Measurements from ENCODE around the gene MRPL49.

MRPL49 gene

DNA sequence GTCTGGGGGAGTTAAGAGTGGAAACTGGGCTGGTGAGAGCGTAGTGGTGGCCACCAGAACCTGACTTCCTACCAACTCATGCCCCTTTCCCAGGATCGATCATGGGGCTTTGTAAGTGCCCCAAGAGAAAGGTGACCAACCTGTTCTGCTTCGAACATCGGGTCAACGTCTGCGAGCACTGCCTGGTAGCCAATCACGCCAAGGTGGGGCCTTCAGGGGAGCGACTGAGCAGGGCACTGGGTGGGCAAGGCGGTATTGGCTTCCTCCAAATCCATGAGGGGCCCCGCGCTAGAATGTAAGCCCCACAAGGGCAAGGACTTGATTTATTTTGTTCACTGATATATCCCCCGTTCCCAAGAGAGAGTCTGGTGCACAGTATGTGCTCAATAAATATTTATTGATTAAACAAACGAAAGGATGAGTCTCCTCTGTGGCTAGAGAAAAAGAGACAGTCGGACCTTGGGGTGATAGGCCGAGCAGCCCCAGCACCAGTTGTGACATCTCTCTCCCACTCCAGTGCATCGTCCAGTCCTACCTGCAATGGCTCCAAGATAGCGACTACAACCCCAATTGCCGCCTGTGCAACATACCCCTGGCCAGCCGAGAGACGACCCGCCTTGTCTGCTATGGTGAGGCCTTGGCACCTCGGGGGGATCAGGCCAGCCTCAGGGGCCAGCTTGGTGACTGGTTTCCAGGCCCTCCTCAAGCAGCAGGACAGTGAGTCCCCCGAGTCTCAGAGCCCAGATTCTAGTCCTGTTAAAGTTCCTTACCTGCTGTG lies 37.3 kb upstream of the MRPL49 start:
- peaks cover 52% of the 10 kb centered on the region for H3K36me3 ChIP-seq (replicated peaks; ENCODE audit: low read depth, low read length)
- H3K79me2 ChIP-seq (ENCODE audit: low read length), result peaks cover 54% of the 10 kb centered on the region
- no peaks in the 10 kb centered on the region for H3K9me3 ChIP-seq (ENCODE audit: insufficient read depth, low read length)

DNA sequence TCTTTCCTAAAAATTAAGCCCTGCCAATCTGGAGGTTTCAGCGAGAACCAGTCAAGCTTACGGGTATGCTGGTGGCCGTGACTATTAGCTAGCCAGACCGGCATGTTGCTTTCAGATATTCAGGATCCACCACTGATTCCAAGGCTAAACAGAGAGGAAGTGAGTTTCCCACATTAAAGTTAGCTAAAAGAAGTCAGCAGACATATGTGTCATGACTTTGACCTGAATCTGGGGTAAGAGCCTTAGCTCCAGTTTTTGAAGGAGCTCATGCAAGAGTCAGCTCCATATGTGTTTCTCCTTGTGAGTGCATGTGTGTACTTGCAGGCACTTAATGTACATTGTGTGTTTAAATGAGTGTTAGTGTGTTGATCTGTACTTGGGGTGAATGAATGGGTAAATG lies 36.7 kb upstream of the MRPL49 start:
- Histone ChIP-seq H4K20me1 (ENCODE audit: insufficient read depth, low read length) (peaks cover 3% of the 10 kb centered on the region; the same call in 1 of the 2 replicates), H3K79me2 (ENCODE audit: low read length) (peaks cover 49% of the 10 kb centered on the region), H3K27me3 (ENCODE audit: low read depth, low read length) (no peaks in the 10 kb centered on the region), H3K4me2 (ENCODE audit: low read length) (no peak overlapping the region), H2AFZ (ENCODE audit: low read depth, low read length) (no peak overlapping the region), H3K9me3 (ENCODE audit: insufficient read depth, low read length) (no peaks in the 10 kb centered on the region), H3K4me1 (ENCODE audit: low read length) (peaks cover 16% of the 10 kb centered on the region), H3K36me3 (replicated peaks; ENCODE audit: low read depth, low read length) (peaks cover 48% of the 10 kb centered on the region), H3K27ac (ENCODE audit: low read length) (no peak overlapping the region), H3K4me3 (ENCODE audit: low read length) (no peak overlapping the region), H3K9ac (ENCODE audit: low read length) (no peak overlapping the region)
- no peak for TF ChIP-seq EZH2phosphoT487 (IDR thresholded peaks at IDR 0.05; ENCODE audit: low read depth)
- TF ChIP-seq, protein P1, sequence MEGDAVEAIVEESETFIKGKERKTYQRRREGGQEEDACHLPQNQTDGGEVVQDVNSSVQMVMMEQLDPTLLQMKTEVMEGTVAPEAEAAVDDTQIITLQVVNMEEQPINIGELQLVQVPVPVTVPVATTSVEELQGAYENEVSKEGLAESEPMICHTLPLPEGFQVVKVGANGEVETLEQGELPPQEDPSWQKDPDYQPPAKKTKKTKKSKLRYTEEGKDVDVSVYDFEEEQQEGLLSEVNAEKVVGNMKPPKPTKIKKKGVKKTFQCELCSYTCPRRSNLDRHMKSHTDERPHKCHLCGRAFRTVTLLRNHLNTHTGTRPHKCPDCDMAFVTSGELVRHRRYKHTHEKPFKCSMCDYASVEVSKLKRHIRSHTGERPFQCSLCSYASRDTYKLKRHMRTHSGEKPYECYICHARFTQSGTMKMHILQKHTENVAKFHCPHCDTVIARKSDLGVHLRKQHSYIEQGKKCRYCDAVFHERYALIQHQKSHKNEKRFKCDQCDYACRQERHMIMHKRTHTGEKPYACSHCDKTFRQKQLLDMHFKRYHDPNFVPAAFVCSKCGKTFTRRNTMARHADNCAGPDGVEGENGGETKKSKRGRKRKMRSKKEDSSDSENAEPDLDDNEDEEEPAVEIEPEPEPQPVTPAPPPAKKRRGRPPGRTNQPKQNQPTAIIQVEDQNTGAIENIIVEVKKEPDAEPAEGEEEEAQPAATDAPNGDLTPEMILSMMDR (IDR thresholded peaks at IDR 0.05; ENCODE audit: low read depth, low read length), result no peak

More for the DNA sequence above, 37.3 kb upstream of the MRPL49 start:
- 0 out of 2 replicates have a peak overlapping the region, but pooled peaks have one; percentile 76 for H2AFZ ChIP-seq (ENCODE audit: low read depth, low read length)
- peaks cover 16% of the 10 kb centered on the region for H3K4me1 ChIP-seq (ENCODE audit: low read length)
- peak overlapping the region; percentile 74 for H3K27ac ChIP-seq (ENCODE audit: low read length)
- H3K9ac ChIP-seq (ENCODE audit: low read length), result peak overlapping the region; percentile 97
- no peaks in the 10 kb centered on the region for H3K27me3 ChIP-seq (ENCODE audit: low read depth, low read length)
- peak overlapping the region; percentile 99 for H3K4me2 ChIP-seq (ENCODE audit: low read length)
- no peak for TF ChIP-seq EZH2phosphoT487 (IDR thresholded peaks at IDR 0.05; ENCODE audit: low read depth)
- TF ChIP-seq, protein P1 (IDR thresholded peaks at IDR 0.05; ENCODE audit: low read depth, low read length), result no peak
- H3K4me3 ChIP-seq (ENCODE audit: low read length), result peak overlapping the region; percentile 97
- peaks cover 3% of the 10 kb centered on the region; the same call in 1 of the 2 replicates for H4K20me1 ChIP-seq (ENCODE audit: insufficient read depth, low read length)

DNA sequence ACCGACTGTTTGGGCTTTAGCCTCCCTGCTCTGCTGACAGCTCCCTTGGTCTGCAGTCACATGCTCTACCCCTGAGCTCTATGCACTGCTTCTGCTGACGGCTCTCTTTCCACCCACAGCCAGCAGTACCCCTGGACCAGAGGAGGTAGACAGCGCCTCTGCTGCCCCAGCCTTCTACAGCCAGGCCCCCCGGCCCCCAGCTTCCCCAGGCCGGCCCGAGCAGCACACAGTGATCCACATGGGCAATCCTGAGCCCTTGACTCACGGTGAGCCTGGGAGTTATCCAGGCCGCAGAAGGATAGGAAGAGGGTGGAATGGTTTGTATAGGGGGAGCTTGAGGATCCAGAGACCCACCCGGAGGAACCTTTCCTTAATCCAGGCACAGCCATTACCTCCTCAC lies 35.3 kb upstream of the MRPL49 start:
- Histone ChIP-seq H3K27ac (ENCODE audit: low read length) (no peak overlapping the region), H3K9me3 (ENCODE audit: insufficient read depth, low read length) (no peaks in the 10 kb centered on the region), H3K79me2 (ENCODE audit: low read length) (peaks cover 38% of the 10 kb centered on the region), H3K4me2 (ENCODE audit: low read length) (no peak overlapping the region), H3K4me3 (ENCODE audit: low read length) (no peak overlapping the region), H4K20me1 (ENCODE audit: insufficient read depth, low read length) (peaks cover 3% of the 10 kb centered on the region; the same call in 1 of the 2 replicates), H3K27me3 (ENCODE audit: low read depth, low read length) (no peaks in the 10 kb centered on the region), H2AFZ (ENCODE audit: low read depth, low read length) (no peak overlapping the region), H3K9ac (ENCODE audit: low read length) (no peak overlapping the region), H3K4me1 (ENCODE audit: low read length) (peaks cover 13% of the 10 kb centered on the region), H3K36me3 (replicated peaks; ENCODE audit: low read depth, low read length) (peaks cover 37% of the 10 kb centered on the region)
- TF ChIP-seq EZH2phosphoT487 (IDR thresholded peaks at IDR 0.05; ENCODE audit: low read depth), result no peak
- TF ChIP-seq, protein P1 (IDR thresholded peaks at IDR 0.05; ENCODE audit: low read depth, low read length), result no peak

DNA sequence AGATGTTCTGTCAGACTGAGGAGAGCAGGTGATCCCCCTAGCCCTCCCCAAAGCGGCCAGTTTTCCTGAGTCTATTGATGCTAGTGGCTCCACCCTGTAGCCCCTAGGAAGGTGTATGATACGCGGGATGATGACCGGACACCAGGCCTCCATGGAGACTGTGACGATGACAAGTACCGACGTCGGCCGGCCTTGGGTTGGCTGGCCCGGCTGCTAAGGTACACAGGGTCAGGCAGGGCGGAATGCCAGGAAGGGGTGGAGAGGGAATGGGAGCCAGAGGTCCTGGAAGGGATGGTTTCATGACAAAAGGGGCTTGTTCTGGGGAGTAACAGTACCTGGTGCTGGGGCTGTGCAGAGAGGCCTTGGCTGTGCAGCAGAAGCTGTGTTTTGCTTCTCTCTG lies 34.9 kb upstream of the MRPL49 start:
- Histone ChIP-seq H3K9ac (ENCODE audit: low read length) (no peak overlapping the region), H3K36me3 (replicated peaks; ENCODE audit: low read depth, low read length) (peaks cover 33% of the 10 kb centered on the region), H4K20me1 (ENCODE audit: insufficient read depth, low read length) (peaks cover 3% of the 10 kb centered on the region; the same call in 1 of the 2 replicates), H3K4me2 (ENCODE audit: low read length) (no peak overlapping the region), H3K27me3 (ENCODE audit: low read depth, low read length) (no peaks in the 10 kb centered on the region), H3K79me2 (ENCODE audit: low read length) (peaks cover 34% of the 10 kb centered on the region), H2AFZ (ENCODE audit: low read depth, low read length) (no peak overlapping the region), H3K4me3 (ENCODE audit: low read length) (no peak overlapping the region), H3K4me1 (ENCODE audit: low read length) (peaks cover 16% of the 10 kb centered on the region), H3K9me3 (ENCODE audit: insufficient read depth, low read length) (no peaks in the 10 kb centered on the region), H3K27ac (ENCODE audit: low read length) (no peak overlapping the region)
- TF ChIP-seq, protein P1 (IDR thresholded peaks at IDR 0.05; ENCODE audit: low read depth, low read length), result no peak
- no peak for TF ChIP-seq EZH2phosphoT487 (IDR thresholded peaks at IDR 0.05; ENCODE audit: low read depth)

Measured in OCI-LY3 (cell line).